ENCODE measurements around the gene NR4A3. TPM values are rescaled to one million over a fixed set of nuclear protein-coding genes. Genes with fewer than 3 reads are reported as not detected.

Gene NR4A3
- polyA plus RNA-seq, 3 donors: 0.88 to 2.1 (median 0.92) TPM

GRCh38 chr9:99807276-99807852 is 14.3 kb upstream of the NR4A3 start:
- peaks cover 0 to 2% of the 10 kb centered on the region in 2 donors for H3K36me3 Mint-ChIP-seq
- no peaks in the 10 kb centered on the region for H3K36me3 ChIP-seq (replicated peaks in 1 of 2; ENCODE audit: control insufficient read depth in 1 of 2, insufficient read depth in 2 of 2, low read length in 2 of 2)
- no peak overlapping the region for H3K27ac ChIP-seq (ENCODE audit: low read depth in 1 of 2, low read length in 2 of 2)
- peak overlapping the region in 1 of 7 donors; percentile 15 for H3K27ac Mint-ChIP-seq
- H3K4me1 ChIP-seq (ENCODE audit: control insufficient read depth in 1 of 2, insufficient read depth in 2 of 2, low read length in 2 of 2): no peaks in the 10 kb centered on the region
- WGBS (ENCODE audit: insufficient coverage): 50% methylated on average over 2 of the region's 4 CpGs
- no peaks in the 10 kb centered on the region for H3K9me3 Mint-ChIP-seq
- H3K27me3 ChIP-seq (ENCODE audit: control insufficient read depth in 2 of 2, insufficient read depth in 2 of 2, low read length in 2 of 2): no peaks in the 10 kb centered on the region
- H3K4me3 ChIP-seq (replicated peaks in 1 of 3; ENCODE audit: low read depth in 2 of 3, low read length in 3 of 3): no peak overlapping the region
- peak; percentile 88 for TF ChIP-seq CTCF (IDR thresholded peaks at IDR 0.05)
- intact Hi-C loops (cut with micrococcal nuclease): loop anchor here in 1 of 2 donors (10.0 kb wide), 1 partner anchor 207 kb away; no protein-coding TSS in a partner anchor
- H2AFZ ChIP-seq (ENCODE audit: insufficient read depth, low read depth, low read length, poor library complexity, severe bottlenecking): peak overlapping the region; percentile 38
- H3K79me2 ChIP-seq (ENCODE audit: insufficient read depth, low read length): no peaks in the 10 kb centered on the region
- no peaks in the 10 kb centered on the region for H3K27me3 Mint-ChIP-seq (ENCODE audit: low read depth in 3 of 3)
- DNase-seq: peak; percentile 56 to 80 (median 67)
- H4K20me1 ChIP-seq (ENCODE audit: insufficient read depth, low read length): no peaks in the 10 kb centered on the region
- H3K9ac ChIP-seq (ENCODE audit: insufficient read depth, low read length, poor library complexity, severe bottlenecking): no peak overlapping the region
- H3K4me2 ChIP-seq (replicated peaks; ENCODE audit: extremely low read depth, low read length, poor library complexity, severe bottlenecking): peak overlapping the region; percentile 11
- H3K9me3 ChIP-seq (replicated peaks in 1 of 2; ENCODE audit: control insufficient read depth in 1 of 2, insufficient read depth in 1 of 2, low read length in 2 of 2): no peaks in the 10 kb centered on the region
- peak overlapping the region in 1 of 2 donors; percentile 14 for H3K4me3 Mint-ChIP-seq
- peaks cover 21% of the 10 kb centered on the region for H3K4me1 Mint-ChIP-seq

DNA sequence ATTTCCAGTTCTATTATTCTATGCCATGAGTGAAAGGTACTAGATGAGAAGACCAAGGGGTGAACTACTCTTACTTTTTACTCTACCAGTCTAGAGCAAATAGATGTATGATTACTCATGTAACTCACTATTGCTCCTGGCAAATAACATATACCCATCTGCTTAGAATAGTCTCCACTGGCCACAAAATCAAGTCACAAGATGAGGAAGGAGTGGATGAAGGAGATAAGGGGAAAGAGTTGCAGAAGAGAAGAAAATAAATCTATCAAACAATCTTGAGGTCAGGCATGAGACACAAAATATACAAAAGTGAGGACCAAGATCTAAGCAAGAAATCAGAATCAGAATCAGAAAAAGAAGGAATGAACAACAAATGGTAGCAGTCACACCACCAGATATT is 13.7 kb upstream of the NR4A3 start:
- H3K4me2 ChIP-seq (replicated peaks; ENCODE audit: extremely low read depth, low read length, poor library complexity, severe bottlenecking): no peak overlapping the region
- H3K9ac ChIP-seq (ENCODE audit: insufficient read depth, low read length, poor library complexity, severe bottlenecking): no peak overlapping the region
- no peaks in the 10 kb centered on the region for H3K27me3 ChIP-seq (ENCODE audit: control insufficient read depth in 2 of 2, insufficient read depth in 2 of 2, low read length in 2 of 2)
- no peak overlapping the region for H2AFZ ChIP-seq (ENCODE audit: insufficient read depth, low read depth, low read length, poor library complexity, severe bottlenecking)
- no peaks in the 10 kb centered on the region for H3K36me3 ChIP-seq (replicated peaks in 1 of 2; ENCODE audit: control insufficient read depth in 1 of 2, insufficient read depth in 2 of 2, low read length in 2 of 2)
- H4K20me1 ChIP-seq (ENCODE audit: insufficient read depth, low read length): no peaks in the 10 kb centered on the region
- no peaks in the 10 kb centered on the region for H3K79me2 ChIP-seq (ENCODE audit: insufficient read depth, low read length)
- no peak overlapping the region for H3K4me3 ChIP-seq (replicated peaks in 1 of 3; ENCODE audit: low read depth in 2 of 3, low read length in 3 of 3)
- H3K9me3 Mint-ChIP-seq: no peaks in the 10 kb centered on the region
- H3K4me3 Mint-ChIP-seq: no peak overlapping the region
- peaks cover 21% of the 10 kb centered on the region for H3K4me1 Mint-ChIP-seq
- TF ChIP-seq CTCF (IDR thresholded peaks at IDR 0.05): no peak
- no peaks in the 10 kb centered on the region for H3K4me1 ChIP-seq (ENCODE audit: control insufficient read depth in 1 of 2, insufficient read depth in 2 of 2, low read length in 2 of 2)
- H3K27ac Mint-ChIP-seq: no peak overlapping the region
- H3K36me3 Mint-ChIP-seq: peaks cover 0 to 2% of the 10 kb centered on the region in 2 donors
- no peaks in the 10 kb centered on the region for H3K27me3 Mint-ChIP-seq (ENCODE audit: low read depth in 3 of 3)
- DNase-seq: no peak
- intact Hi-C loops (cut with micrococcal nuclease): loop anchor here in 1 of 2 donors (10.0 kb wide), 1 partner anchor 207 kb away; no protein-coding TSS in a partner anchor
- H3K9me3 ChIP-seq (replicated peaks in 1 of 2; ENCODE audit: control insufficient read depth in 1 of 2, insufficient read depth in 1 of 2, low read length in 2 of 2): no peaks in the 10 kb centered on the region
- H3K27ac ChIP-seq (ENCODE audit: low read depth in 1 of 2, low read length in 2 of 2): no peak overlapping the region

All from CD14-positive monocyte (primary cell).